ENCODE results near the gene H6PD.

Gene H6PD

DNA sequence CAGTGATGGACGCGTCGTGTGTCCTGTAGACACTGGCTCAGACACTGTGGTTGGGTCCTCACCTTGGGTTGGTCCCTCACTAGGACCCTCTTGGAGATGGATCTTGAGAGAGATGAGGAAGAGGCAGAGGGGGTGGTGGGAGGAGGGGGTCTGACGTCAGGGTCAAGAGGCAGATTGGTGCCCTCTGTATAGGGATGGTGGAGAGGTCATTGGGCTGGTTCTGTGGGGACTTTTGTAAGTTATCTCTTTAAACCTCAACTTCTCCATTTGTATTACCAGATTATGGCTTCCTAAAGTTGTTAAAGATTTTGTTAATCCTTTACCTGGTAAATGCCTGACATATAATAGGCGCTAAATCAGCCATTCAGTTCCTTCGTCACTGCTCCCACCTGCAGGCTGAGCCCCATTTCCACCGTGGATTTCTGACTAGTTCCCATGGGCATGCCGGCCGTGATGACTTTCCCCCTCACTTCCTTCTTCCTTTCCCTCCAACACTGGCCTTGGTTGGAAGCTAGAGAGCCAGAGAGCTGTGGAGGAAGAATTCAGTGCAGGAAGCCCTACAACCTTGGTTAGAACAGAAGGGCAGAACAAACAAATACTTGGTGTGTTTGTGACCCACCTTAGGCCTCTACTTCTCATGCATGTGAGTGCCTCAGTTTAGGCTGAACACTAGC is 8.6 kb downstream of the H6PD start:
- no peak for DNase-seq

DNA sequence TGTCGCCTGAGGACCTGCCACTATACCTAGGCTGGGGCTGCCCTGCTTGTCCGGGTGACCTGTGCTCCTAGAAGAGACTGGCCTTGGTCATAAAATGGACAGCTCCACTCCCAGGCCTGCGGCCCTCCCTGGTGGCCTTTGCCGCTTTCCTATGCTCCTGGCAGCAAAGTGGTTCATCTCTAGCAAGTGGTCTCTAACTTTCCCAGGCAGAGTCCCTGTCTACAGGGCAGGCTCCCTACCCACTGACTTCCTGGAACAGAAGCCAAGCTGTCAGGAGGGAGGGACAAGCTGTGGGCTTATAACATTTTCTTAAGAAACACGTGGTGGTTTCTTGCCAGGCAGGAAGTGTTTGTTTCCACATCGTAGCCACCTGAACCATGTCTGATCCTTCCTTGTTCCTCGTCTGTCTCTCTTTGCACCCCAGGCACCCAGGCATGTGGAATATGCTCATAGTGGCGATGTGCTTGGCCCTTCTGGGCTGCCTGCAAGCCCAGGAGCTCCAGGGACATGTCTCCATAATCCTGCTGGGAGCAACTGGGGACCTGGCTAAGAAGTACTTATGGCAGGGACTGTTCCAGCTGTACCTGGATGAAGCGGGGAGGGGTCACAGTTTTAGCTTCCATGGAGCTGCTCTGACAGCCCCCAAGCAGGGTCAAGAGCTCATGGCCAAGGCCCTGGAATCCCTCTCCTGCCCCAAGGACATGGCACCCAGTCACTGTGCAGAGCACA is 10.1 kb downstream of the H6PD start:
- DNase-seq = no peak

- no peak for DNase-seq
Measured at GRCh38 chr1:9245230-9245619, 10.7 kb downstream of the H6PD start.

DNA sequence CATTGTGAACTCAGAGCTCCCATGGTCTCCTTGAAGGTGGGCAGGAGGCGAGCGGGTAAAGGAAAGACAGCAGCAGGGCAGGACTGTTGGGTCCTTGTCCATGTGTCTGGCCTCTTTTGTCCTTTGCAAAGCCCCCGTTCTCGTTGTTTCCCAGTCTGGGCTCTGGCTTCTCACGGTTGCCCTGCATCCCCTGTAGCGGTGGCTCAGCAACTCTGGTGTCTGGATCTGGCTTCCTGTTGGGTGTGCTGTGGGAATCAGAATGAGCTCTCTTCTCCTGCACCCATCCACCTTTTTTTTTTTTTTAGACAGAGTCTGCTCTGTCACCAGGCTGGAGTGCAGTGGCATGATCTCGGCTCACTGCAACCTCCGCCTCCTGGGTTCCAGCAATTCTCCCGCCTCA is 11.1 kb downstream of the H6PD start:
- DNase-seq = no peak

DNA sequence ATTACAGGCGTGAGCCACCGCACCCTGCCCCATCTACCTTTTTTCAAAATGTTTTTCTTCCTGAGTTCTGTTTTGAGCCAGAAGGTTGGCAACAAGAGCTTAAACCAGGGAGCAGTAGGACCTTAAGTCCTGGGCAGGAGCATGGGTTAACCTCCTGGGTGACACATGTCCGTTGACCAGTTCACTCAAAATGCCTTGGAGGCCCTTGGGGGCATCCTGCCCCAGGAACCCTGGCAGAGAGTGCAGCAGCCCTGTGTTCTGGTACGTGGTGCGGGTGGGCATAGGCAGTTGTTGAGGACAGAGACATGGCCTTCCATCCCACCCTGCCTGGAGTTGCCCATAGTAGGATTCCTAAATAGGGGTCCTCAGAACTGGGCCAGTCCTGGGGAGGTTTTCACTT is 11.6 kb downstream of the H6PD start:
- no peak for DNase-seq

- DNase-seq = no peak
Measured at GRCh38 chr1:9246841-9247785, 12.5 kb downstream of the H6PD start.

DNA sequence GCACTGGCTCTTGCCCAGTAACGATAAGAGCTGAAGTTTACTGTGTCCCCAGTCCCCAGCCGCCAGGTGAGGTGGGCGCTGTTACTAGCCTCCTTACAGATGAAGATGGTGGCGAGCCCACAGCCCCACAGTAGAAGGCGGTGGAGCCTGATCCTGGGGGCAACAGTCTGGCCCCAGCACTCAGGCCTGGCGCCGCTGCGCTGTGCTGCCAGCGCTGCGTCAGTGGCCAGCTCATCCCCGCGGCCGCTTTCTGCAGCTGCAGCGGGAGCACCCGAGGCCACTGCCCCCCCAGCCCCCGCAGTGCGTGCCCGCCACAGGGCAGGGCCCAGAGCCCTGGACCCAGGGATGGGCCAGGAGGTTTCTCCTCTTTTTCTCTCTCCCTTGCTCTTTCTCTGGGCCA is 13.3 kb downstream of the H6PD start:
- no peak for DNase-seq

GRCh38 chr1:9248341-9249262 is 14.0 kb downstream of the H6PD start:
- DNase-seq = no peak

DNA sequence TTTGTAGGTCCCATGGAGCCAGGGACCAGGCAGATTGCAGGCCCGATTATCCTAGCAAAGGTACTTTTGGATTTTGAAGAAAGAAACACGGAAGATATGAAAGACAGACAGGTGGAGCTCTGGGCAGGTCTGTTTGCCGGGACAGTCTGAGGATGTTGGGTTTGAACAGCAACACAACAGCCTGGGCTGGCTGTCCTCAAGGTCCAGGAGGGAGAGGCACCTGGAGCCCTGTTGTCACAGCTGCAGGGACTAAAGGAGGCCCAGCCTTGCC is 14.6 kb downstream of the H6PD start:
- DNase-seq = no peak

DNA sequence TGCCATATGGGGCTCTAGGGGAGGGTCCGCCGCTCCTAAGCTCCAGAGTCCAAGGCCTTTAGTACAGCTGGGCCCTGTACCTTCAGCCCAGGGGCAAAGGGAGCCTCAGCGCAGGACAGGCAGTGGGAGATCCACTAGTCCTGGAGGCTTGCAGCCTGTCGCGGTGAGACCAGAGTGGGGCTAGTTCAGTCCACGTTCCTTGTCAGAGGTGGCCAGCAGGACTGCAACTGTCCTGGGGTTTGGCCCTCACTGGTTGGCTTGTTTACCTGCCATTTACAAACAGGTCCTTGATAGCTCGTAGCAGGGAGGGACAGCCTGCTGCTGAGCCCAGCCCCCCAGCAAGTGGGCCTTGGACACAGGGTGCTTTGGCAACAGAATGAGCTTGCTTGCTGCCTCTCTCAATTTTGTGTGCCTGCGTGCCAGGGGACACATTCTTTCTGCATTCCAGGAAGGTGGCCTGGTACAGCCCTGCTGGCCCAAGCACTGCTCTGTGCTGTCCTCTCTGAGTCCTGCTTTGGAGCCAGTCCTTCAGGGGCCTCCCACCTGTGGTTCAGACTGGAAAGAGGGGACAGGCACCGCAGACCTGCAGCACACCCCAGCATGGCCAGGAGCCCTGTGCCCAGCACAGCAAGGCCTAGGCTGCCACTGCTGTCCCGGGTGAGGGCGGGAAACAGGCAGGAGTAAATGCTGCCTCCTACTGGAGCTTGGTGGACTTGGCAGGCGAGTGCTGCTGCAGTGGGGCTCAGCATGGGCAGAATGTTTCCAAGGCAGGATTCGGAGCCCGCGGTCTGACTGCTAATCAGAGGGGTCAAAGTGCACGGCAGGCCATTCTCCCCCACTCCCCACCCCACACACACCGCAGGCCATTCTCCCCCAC is 15.2 kb downstream of the H6PD start:
- DNase-seq = no peak

GRCh38 chr1:9250411-9251381 is 16.1 kb downstream of the H6PD start:
- DNase-seq = no peak

DNA sequence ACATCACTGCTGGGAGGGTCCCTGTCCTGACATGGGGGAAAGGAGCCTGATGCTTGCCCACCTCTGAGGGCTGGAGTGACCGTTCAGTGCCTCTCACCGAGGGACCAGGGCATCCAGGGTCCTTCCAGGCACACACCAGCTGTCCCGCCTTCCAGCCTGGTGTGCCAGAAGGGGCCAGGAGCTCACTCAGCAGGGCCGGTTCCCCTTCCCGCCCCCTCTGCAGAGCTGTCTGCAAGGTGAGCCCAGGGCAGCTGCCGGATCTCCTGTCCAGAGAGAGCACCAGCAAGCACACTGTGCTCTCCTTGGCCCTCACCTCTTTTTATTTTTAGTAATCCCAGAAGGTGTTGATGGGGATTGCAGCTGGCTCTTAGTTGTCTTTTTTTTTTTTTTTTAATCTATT is 16.9 kb downstream of the H6PD start:
- DNase-seq = no peak

DNA sequence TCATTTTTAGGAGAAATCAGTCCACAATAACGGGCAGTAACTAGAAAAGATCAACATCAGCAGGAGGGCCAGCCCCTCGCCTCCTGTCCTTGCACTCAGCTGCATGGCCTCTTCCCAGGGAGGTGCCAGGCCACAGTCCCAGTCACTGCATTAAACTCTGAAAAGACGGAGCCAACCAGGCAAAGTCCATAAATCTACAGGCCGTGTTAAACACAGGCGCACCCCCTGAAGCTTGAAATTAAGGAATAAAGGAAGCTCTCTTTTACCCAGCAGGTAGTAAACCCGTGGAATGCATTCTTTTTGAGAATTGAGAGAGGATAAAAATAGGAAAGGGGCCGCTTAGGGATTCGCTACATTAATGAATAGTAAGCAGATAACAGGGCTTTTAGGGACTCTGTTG is 18.4 kb downstream of the H6PD start:
- DNase-seq = no peak

DNA sequence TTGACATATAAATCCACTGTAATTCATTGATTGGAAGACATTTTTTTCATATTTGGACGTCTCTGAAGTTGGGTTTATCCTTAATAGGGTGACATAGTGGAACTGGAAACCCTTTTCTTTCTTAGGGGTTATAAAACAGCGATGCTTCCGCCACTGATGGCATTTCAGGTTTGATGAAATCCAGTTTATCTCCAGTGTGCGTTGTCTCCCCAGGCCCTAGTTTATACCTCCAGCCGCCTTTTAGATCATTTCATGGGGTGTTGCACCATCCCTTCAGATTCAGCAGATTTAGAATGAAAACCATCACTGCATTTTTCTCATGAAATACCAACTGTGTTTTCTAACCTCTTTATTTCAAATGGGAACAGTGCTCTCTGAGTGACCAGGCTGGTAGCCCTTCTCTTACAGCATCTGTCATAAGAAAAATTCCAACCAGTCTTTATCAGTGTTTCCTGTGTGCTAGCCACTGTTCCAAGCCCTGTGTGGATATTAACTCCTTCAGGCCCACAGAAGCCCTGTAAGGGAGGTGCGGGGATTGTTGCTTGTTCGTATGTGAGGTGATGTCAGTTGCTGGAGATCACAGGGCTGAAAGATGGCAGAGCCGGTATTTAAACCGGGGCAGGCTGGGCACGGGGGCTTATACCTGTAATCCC is 19.0 kb downstream of the H6PD start:
- no peak for DNase-seq

DNA sequence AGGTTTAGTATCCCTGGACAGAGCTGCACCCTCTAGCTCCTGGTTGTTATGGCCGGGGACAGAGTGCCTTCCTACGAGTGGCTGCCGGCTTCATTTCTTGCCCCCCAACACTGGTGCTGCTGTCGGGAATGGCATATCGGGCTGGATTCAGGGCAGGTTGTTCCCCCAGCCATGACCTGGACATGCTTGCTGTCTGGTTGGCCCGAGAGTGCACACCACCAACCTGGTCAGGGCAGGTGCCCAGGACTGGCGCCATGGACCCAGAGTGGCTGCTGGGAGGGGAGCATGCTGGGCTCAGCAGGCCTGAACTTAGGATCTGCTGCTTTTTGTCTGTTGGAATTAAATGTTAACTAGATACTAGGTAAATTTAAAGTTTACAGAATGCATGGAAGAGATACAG is 21.8 kb downstream of the H6PD start:
- no peak for DNase-seq

- no peak for DNase-seq
Measured at GRCh38 chr1:9257851-9258250, 23.3 kb downstream of the H6PD start.

- no peak for DNase-seq
Measured at GRCh38 chr1:9258629-9259028, 24.1 kb downstream of the H6PD start.

DNA sequence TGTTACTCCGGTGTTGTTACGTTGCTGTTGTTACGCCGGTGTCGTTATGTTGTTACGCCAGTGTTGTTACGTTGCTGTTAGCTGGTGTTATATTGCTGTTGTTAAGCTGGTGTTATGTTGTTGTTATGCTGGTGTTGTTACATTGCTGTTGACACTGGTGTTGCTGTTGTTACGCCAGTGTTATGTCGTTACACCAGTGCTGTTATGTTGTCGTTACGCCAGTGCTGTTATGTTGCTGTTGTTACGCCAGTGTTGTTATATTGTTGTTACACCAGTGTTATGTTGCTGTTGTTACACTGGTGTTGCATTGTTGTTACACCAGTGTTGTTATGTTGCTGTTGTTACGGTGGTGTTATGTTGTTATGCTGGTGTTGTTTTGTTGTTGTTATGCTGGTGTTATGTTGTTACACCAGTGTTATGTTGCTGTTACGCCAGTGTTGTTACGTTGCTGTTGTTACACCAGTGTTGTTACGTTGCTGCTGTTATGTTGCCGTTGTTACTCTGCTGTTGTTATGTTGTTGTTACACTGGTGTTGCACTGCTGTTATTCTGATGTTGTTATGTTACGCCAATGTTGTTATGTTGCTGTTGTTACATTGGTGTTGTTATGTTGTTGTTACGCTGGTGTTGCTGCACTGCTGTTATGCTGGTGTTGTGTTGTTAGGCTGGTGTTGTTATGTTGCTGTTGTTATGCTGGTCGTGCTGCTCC is 25.6 kb downstream of the H6PD start:
- DNase-seq = no peak

GRCh38 chr1:9261496-9261895 is 26.9 kb downstream of the H6PD start:
- DNase-seq = no peak
